GM19023 (cell line): ENCODE measurements around the gene GRK2.

Experiments
- ATAC-seq: cut with Tn5 transposase; IDR thresholded peaks from one replicate; pipeline ENCODE4 v1.9.1; 2021; ENCODE audit warnings: mild to moderate bottlenecking, moderate library complexity; ENCODE audit not compliant: unreplicated experiment

Gene GRK2

DNA sequence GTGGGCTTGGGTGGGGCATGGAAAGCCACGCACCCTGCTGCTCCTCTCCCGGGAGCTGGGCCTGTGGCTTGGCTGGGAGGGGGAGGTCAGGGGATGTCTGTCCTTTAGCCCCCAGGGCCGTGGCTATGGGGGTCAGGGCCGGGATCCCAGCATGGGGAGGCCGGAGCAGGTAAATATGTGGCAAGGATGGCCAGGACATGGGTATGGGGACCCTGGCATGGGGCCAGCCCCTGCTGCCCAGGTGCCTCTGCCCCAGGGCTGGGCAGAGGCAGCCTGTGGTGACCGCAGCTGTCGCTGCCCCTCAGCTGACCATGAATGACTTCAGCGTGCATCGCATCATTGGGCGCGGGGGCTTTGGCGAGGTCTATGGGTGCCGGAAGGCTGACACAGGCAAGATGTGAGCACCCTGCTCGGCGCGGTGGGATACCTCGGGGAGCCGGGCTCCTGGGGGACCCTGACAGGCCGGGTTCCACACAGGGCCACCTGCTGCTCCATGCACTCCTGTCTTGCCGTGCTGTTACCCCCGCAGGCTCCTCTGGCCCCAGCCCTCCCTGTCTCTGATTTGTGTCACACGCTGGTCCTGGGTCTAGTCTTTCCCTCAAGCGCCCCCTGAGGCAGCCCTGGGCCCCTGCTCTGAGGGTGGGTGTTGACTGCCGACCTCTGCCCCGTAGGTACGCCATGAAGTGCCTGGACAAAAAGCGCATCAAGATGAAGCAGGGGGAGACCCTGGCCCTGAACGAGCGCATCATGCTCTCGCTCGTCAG lies 14.7 kb downstream of the GRK2 start:
- ATAC-seq = no peak

DNA sequence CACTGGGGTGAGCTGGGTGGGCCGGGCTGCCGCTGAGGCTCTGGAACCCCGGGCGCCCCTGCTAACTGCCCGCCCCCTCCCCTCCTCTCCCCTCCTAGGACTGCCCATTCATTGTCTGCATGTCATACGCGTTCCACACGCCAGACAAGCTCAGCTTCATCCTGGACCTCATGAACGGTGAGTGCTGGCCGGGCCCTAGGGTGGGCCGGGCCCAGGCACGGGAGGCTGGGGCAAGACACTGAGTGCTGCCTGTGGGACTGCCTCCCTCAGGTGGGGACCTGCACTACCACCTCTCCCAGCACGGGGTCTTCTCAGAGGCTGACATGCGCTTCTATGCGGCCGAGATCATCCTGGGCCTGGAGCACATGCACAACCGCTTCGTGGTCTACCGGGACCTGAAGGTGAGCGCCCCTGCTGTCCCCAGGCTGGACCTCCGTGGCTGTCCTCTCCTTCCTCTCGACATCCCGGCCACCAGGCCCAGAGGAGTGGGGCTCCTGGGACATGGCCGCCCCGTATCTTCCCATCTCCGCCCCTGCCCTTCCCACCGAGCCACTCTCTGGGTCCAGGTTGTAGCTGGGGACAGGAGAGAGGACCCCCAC lies 15.4 kb downstream of the GRK2 start:
- ATAC-seq = no peak

DNA sequence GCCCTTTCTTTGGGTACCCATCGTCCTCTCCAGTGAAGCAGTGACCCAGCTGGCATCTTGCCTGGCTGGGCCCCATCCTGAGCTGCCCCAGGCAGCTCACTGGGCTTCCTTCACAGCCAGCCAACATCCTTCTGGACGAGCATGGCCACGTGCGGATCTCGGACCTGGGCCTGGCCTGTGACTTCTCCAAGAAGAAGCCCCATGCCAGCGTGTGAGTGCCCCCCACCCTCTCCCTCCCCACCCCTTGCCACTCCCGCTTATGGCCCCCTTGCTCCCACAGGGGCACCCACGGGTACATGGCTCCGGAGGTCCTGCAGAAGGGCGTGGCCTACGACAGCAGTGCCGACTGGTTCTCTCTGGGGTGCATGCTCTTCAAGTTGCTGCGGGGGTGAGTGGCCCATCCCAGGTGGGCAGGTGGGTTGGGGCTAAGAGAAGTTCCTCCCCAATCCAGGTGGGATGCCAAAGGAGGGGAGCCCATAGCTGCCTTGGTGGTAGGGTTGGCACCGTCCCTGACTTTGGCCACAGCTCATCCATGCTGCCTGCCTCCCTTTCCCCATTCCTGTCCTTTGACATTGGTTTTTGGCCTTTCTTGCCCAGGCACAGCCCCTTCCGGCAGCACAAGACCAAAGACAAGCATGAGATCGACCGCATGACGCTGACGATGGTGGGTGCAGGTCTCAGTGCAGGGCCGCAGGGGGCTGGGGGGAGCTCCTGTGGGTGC lies 16.0 kb downstream of the GRK2 start:
- ATAC-seq = no peak

DNA sequence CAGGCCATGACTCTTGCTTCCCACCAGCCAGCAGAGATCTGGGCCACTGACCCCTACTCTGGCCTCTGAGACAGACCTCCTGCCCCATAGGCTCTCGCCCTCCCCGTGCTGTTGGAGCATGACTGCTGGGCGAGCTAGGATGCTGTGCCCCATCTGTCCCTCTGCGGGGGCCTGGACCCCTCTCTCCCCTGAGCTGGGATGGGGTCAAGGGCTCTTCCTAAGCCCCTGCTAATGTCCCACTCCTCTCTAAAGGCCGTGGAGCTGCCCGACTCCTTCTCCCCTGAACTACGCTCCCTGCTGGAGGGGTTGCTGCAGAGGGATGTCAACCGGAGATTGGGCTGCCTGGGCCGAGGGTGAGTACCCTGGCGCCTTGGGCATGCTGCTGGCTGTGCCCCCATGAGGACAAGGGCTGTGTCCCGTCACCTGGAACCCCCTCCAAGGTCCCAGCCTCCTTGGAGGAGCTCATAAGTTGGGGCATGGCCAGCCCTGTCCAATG lies 16.7 kb downstream of the GRK2 start:
- no peak for ATAC-seq

DNA sequence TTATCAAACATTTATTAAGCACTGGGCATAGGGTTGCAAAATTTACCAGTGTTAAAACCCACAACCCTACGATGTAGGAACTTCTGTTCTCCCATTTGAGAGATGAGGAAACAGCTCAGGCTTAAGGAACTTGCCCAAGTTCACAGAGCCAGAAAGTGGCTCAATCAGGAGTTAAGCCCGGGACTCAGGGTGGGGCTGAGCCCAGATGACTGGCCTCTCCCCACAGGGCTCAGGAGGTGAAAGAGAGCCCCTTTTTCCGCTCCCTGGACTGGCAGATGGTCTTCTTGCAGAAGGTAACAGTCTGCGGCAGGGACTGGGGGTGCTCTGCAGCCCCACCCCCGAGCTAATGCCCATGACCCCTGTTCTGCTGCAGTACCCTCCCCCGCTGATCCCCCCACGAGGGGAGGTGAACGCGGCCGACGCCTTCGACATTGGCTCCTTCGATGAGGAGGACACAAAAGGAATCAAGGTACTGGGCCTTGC lies 17.2 kb downstream of the GRK2 start:
- ATAC-seq = no peak

DNA sequence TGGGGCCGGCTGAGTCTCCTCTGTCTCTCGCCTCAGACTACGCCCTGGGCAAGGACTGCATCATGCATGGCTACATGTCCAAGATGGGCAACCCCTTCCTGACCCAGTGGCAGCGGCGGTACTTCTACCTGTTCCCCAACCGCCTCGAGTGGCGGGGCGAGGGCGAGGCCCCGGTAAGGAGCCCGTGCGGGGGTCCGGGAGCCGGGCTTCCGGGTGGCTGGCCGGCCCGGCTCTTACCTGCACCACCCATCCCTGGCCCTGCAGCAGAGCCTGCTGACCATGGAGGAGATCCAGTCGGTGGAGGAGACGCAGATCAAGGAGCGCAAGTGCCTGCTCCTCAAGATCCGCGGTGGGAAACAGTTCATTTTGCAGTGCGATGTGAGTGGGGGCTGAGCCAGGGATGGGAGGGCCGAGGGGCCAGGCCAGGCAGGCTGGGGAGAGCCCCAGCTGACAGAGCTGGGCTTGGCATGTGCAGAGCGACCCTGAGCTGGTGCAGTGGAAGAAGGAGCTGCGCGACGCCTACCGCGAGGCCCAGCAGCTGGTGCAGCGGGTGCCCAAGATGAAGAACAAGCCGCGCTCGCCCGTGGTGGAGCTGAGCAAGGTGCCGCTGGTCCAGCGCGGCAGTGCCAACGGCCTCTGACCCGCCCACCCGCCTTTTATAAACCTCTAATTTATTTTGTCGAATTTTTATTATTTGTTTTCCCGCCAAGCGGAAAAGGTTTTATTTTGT lies 18.7 kb downstream of the GRK2 start:
- ATAC-seq = no peak

DNA sequence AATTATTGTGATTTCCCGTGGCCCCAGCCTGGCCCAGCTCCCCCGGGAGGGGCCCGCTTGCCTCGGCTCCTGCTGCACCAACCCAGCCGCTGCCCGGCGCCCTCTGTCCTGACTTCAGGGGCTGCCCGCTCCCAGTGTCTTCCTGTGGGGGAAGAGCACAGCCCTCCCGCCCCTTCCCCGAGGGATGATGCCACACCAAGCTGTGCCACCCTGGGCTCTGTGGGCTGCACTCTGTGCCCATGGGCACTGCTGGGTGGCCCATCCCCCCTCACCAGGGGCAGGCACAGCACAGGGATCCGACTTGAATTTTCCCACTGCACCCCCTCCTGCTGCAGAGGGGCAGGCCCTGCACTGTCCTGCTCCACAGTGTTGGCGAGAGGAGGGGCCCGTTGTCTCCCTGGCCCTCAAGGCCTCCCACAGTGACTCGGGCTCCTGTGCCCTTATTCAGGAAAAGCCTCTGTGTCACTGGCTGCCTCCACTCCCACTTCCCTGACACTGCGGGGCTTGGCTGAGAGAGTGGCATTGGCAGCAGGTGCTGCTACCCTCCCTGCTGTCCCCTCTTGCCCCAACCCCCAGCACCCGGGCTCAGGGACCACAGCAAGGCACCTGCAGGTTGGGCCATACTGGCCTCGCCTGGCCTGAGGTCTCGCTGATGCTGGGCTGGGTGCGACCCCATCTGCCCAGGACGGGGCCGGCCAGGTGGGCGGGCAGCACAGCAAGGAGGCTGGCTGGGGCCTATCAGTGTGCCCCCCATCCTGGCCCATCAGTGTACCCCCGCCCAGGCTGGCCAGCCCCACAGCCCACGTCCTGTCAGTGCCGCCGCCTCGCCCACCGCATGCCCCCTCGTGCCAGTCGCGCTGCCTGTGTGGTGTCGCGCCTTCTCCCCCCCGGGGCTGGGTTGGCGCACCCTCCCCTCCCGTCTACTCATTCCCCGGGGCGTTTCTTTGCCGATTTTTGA lies 19.5 kb downstream of the GRK2 start:
- no peak for ATAC-seq

DNA sequence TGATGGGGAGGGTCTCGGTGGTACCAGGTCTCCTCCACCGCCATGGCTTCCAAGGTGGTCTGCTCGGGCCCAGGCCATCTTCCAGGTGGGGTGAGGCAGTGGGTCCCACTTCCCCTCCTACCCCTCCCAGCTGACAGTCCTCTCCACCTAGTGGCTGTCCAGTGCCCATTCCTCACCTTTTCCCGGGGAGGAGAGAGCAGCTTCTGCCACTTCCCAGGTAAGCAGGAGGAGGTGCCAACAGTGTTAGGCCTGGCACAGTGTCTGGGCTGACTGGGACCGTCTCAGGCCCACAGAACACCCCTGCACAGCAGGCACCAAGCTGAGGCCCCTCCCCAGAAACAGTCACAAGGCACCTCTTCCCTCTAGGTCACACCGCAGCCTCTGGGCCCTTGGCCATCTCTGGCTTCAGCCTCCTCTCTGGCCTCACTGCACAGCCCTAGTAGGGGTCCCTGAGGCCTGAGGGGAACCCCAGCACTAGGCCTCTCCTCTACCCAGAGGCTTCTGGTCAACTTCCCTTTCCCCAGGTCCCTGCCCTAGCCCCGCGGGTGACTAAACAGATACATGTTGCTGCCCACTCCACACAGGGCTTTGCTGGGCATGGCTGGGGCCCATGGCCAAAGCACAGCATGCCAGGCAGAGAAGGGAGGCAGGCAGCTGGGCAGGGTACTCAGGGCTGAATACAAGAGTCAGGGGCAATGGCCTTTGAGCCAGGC lies 20.5 kb downstream of the GRK2 start:
- ATAC-seq = no peak

DNA sequence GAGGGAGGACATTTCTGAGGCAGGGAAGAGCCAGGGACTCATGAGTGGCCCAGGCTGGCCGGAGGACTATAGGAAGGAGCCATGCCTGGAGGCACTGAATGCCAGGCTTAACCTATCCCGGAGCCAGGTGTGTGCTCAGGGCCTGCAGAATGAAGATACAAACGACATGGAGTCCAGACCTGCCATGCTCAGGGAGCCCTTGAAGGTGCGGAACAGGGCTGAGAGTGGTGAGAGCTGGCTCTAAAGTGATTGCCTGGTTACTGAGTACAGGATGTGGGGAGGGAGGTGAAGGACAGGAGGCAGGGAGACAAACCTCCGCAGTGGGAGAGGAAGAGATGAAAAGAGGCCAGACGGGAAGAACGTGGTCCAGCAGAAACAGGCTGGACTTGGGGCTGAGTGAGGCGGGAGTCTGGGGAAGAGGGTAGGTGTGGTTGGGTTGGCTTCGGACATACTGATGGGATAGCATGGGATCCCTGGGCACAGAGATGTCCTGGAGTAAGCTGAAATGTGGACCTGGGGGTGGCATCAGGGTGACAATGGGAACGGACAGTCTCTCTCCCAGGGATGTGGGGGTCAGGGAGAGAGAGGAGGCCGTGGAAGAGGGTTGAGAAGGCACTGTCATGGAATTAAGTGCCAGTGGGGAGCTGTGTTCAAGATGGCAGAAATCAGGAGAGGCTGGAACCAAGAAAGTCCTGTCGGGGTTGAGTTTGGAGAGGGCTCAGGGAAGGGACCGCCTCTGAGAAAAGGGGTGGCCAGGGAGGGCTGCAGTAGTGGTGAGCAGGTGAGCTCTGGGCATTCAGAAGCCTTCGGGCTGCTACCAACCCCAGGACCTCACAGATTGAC lies 21.3 kb downstream of the GRK2 start:
- no peak for ATAC-seq

DNA sequence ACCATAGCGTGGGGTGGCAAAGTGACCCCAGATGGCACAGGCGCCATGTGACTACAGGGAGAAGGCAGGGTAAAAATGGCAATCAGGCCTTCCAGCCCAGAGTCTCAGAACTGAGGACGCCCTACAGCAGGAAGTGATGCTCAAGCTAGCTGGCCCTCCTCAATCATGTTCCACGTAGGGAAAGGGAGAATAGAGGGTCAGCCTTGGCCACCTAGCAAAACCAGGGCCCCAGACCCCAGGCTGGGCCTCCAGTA lies 21.9 kb downstream of the GRK2 start:
- no peak for ATAC-seq

DNA sequence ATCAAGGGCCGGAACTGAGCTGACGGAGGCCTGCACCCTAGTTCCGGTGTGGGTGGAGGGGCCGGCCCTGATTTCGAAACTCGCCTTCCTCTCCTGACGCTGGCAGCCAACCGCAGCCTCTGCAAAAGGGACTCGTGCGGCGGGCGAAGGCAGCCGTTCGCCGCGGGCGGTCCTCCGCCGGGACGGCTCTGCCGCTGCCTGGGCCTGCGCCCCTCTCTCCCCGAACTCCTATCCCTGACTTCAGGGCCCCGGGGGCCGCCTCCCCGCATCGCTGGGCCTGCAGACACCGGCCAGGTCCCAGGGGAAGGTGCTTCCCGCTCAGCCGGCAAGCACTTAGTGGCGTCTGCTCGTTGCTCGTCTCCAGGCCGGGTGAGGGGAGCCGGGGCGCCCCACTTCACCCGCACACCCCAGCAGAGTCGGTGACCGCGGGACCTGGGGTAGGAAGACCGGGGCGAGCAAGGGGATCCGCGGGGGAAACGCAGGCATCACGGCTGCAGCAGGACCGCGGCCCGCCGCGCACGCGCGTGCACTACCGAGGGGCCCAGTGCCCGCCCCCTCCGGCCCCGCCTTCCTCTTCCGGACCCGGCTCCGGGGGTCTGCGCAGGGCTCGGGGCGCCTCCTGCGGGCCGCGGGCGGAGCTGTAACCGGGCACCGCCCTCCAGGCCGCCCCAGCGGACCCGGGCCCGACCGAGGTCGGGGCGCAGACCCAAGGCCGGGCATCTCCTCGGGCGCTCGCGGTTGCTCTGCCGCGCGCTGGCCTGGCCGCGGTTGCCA lies 22.4 kb downstream of the GRK2 start:
- ATAC-seq = peak; percentile 66

DNA sequence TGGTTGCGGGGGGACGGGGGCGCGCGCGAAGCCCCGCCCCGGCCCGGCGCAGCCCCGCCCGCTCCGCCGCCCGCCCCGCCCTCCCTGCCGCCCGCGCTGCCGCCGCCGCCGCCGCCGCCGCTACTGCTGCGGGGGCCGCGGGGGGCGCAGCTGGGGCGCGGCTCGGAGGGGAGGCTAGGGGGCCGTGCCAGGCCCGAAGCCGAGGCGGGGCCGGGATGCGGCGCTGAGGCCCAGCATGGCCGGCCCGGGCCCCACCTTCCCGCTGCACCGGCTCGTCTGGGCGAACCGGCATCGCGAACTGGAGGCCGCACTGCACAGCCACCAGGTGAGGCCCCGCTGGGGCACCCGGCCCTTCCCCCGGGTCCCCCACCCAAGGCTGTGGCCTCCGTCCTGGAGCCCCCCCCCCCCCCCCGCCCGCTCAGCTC lies 23.0 kb downstream of the GRK2 start, which contains the start of gene ANKRD13D:
Gene ANKRD13D (plus strand): TSS at position 78 of the 425 bp plus-strand sequence. CDS start 158 bp downstream, at position 236.
- ATAC-seq = peak; percentile 53

DNA sequence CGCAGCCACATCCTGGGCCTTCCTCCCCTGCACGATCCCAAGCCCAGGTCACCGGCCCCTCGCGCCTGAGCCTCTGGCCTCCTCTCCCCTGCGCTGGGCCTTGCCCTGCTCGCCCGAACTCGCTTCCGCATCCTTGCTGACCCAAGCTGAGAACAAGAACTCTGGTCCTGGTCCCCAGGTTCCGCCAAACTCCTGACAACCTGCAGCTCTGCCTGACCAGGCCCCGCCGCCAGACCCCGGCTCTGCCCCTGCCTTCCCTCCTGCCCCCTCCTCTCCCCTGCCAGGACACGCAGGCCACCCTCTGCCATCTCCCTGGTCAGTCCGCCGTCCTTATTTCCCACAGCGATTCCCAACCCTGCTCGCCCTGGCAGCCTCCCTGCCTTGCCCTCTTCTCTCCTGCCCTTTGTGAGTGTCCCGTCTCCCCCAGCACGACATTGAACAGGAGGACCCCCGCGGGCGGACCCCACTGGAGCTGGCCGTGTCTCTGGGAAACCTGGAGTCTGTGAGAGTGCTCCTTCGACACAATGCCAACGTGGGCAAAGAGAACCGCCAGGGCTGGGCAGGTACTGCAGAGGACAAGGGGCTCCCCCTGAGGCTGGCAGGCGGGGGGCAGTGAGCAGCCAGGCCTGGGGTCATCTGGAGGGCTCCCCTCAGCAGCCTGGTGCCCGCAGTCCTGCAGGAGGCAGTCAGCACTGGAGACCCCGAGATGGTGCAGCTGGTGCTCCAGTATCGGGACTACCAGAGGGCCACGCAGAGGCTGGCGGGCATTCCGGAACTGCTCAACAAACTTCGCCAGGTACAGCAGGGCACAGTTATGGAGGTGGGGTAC lies 23.6 kb downstream of the GRK2 start:
- ATAC-seq = no peak

DNA sequence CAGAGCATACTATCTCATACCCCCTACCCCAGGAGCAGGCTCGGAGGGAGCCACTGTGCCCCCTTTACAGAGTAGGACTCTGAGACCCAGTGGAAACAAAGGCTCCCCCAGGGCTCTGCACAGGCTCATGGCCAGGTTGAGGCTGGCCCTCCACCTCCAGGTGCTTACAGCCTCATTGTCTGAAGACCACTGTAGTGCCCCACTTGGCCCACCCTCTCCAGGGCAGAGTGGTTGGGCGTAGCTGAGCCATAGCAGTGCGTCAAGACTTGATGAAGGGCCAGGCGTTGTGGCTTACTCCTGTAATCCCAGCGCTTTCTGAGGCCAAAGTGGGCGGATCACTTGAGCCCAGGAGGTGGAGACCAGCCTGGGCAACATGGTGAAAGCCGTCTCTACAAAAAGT lies 24.5 kb downstream of the GRK2 start:
- no peak for ATAC-seq

DNA sequence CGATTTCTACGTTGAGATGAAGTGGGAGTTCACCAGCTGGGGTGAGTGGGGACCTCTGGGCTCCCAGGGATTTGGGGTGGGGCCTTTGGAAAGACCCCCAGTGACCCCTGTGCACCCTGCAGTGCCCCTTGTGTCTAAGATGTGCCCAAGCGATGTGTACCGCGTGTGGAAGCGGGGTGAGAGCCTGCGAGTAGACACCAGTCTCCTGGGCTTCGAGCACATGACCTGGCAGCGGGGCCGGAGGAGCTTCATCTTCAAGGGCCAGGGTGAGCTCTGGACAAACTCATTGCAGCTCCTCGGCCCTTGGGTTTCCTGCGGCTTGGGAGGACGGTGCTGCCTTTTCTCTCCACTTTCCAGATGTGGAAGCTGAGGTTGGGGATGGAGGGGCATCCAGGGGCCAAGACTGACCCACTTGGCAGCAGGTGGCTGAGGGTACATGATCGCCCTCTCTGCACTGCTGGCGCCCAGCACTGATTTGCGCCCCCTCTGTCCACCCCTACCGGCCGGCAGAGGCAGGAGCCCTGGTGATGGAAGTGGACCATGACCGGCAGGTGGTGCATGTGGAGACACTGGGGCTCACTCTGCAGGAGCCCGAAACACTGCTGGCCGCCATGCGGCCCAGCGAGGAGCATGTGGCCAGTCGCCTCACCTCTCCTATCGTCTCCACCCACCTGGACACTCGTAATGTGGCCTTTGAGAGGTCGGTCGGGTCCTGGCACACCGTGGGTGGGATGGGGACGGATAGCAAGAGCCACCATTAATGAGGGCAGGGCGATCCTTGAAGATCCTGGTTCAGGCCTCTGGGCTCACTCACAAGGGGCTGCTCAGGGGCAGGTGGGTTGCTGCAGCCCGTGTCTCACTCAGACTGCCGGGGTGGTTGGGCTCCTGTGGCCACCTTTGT lies 25.5 kb downstream of the GRK2 start:
- no peak for ATAC-seq

DNA sequence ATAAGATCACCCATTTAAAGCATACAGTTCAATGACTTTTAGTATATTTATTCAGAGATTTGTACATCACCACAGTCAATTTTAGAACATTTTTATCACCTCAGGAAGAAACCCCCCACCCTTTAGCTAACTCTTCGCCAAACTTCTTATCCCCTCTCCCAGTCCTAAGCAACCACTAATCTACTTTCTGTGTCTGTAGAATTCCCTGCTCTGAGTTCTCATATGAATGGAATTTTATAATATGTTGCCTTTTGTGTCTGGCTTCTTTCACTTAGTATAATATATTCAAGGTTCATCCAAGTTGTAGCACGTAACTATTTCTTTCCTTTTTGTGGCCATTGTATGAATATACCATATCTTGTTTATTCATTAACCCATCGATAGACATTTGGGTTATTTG lies 26.4 kb downstream of the GRK2 start:
- no peak for ATAC-seq
